DMS79 treated with DMSO at 0.1 percent for 48 hours (cell line): ENCODE measurements around the gene NLGN2.
A peak's percentile ranks its signal among the peaks of the same experiment; 100 is the strongest.

ENCODE experiments used
- DNase-seq: peaks from one replicate; lab custom pipeline; 2025; lab: John Stamatoyannopoulos, UW

Gene NLGN2

GRCh38 chr17:7414837-7415236 is 7.2 kb downstream of the NLGN2 start:
- DNase-seq: no peak

DNA sequence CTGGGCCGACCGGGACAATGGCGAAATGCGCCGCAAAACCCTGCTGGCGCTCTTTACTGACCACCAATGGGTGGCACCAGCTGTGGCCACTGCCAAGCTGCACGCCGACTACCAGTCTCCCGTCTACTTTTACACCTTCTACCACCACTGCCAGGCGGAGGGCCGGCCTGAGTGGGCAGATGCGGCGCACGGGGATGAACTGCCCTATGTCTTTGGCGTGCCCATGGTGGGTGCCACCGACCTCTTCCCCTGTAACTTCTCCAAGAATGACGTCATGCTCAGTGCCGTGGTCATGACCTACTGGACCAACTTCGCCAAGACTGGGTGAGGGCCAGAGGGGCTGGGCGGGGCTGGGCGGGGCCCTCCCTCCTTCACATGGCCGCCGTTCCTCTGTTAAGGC is 8.1 kb downstream of the NLGN2 start:
- no peak for DNase-seq

DNA sequence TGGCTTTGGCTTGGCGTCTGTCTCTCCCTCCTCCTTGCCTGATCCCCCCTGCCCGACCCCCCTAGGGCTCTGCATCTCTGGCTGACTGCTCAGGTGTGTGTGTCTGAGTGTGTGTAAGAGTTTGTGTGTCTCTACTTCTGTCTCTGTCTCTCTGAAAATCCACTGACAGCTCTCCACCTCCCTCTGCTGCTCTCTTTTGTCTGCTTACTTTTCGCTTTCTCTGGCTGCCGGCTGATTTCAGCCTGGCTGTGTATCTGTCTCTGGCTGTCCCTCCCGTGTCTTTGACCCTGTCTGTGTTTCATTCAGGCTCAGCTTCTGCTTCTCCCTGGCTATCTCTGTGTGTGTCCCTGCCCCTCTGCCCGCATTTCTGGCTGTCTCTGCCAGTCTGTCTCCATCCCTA is 8.7 kb downstream of the NLGN2 start:
- DNase-seq: no peak

DNA sequence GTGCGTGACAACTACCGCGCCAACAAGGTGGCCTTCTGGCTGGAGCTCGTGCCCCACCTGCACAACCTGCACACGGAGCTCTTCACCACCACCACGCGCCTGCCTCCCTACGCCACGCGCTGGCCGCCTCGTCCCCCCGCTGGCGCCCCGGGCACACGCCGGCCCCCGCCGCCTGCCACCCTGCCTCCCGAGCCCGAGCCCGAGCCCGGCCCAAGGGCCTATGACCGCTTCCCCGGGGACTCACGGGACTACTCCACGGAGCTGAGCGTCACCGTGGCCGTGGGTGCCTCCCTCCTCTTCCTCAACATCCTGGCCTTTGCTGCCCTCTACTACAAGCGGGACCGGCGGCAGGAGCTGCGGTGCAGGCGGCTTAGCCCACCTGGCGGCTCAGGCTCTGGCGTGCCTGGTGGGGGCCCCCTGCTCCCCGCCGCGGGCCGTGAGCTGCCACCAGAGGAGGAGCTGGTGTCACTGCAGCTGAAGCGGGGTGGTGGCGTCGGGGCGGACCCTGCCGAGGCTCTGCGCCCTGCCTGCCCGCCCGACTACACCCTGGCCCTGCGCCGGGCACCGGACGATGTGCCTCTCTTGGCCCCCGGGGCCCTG is 9.5 kb downstream of the NLGN2 start:
- no peak for DNase-seq

DNA sequence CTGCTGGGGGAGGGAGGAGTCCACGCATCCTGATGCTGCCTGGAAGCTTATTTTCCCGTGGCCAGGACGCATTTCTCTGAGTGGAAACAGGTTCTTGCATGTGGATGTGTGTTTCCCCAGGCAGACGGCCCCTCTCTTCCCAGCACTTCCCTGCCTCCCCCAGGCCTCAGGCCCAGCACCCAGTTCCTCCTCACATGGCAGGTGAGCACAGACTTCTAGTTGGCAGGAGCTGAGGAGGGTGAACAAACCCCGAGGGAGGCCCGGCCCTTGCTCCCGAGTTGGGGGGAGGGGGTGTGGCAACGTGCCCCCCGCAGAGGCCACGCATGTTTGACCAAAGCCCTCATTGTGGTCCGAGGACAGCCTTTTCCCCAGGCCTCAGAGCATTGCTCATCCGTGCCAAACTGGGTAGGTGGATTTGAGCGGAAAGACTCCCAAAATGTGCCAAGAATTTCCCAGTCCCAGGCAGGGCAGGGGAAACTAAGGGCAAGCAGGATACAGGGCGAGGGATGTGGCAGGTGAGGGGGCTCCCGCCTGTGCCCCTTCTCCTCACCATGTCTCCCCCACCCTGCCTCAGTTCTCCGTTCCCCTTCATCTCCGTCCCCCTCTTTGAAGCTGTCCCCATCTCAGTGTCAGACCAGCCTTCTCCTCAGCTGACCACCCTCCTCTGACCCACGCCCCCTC is 11.0 kb downstream of the NLGN2 start:
- DNase-seq: no peak

DNA sequence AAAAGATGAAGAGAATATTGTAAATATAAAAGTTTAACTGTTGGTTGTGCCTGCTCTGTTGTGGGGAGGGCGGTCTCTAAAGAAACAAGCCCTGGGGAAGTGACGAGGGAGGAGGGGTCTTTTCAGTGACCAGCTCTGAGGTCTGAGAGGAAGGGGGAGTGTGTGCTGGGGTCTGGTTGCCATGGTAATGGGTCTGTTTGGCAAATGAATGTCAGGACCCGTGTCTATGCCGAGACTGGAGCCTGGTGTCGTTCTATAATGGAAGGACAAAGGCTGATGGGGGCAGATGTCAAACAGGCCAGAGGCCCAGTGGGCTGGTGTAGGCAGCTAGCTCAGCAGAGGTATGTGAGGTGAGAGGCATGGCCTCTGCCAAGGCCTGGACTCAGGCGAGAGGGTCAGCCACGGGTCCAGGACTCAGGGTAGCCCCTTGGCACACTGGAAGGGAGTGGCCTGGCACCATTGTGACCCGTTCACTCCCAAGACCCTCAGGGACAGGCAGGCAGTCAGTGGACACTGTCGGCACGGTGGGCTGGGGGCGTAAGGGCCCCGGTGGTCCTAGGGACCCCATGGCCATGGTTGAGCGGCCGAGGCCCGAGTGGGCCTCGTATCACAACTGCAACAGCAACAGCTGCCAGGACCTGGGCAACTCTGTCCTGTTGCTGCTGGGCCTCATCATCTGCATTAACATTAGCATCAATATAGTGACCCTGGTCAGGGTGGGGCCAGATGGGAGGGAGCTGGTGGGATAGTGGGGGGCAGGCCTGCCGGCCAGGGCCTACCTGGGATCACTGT is 12.4 kb downstream of the NLGN2 start, which contains the start of gene SPEM1:
Gene SPEM1, plus strand, starts transcription at position 506 of the 792 bp plus-strand sequence. Its CDS starts 61 bp downstream, at position 567.
- DNase-seq: no peak

- no peak for DNase-seq
Measured at GRCh38 chr17:7421186-7421585, 13.5 kb downstream of the NLGN2 start.

GRCh38 chr17:7423679-7424078 is 16.0 kb downstream of the NLGN2 start:
- no peak for DNase-seq

- no peak for DNase-seq
Measured at GRCh38 chr17:7425316-7425715, 17.7 kb downstream of the NLGN2 start, which contains the start of gene SPEM2. Gene SPEM2 (plus strand): TSS chr17:7425616. CDS start chr17:7425689, 73 bp downstream.

DNA sequence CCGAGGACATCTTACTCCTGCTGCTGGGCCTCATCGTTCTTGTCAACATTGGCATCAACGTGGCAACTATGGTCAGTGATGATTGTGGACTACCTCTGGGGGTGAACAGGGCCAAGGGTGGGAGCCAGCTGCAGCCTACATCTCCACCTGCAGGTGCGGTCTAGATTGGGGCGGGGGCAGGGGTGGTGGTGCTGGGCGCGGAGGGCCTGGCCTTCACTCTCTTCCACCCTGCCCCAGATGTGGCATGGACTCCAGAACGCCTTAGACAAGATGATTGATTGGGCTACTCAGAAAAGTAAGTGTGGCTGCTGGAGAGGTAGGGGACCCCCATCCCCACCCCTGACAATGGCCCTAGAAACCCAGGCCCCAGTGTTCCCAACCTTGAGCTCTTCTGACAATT is 18.1 kb downstream of the NLGN2 start:
- no peak for DNase-seq

DNA sequence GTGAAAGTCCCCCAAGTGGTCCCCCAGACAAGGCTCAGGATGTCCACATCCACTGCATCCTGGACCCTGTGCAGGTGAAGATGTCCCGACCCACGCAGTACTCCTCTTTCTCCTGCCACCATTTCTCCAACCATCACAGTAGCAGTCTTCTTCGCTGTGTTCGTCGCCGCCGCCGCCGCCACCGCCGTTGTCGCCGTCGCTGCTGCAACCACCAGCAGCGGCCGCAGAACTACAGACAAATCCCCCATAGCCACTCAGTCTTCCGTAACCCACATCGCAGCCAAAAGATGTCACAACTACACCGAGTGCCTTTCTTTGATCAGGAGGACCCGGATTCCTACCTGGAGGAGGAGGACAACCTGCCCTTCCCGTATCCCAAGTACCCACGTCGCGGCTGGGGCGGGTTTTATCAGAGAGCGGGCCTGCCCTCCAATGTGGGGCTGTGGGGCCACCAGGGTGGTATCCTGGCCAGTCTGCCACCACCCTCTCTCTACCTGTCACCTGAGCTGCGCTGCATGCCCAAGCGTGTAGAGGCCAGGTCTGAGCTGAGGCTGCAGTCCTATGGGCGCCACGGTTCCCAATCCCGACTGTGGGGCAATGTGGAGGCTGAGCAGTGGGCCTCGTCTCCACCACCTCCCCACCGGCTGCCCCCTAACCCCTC is 18.7 kb downstream of the NLGN2 start:
- no peak for DNase-seq

GRCh38 chr17:7426896-7427489 is 19.3 kb downstream of the NLGN2 start:
- no peak for DNase-seq

GRCh38 chr17:7427549-7427948 is 19.9 kb downstream of the NLGN2 start:
- DNase-seq: no peak

GRCh38 chr17:7428557-7428956 is 20.9 kb downstream of the NLGN2 start, which contains the start of gene SPEM3:
Gene SPEM3 (plus strand): TSS chr17:7428857. CDS start chr17:7428903, 46 bp downstream.
- no peak for DNase-seq

DNA sequence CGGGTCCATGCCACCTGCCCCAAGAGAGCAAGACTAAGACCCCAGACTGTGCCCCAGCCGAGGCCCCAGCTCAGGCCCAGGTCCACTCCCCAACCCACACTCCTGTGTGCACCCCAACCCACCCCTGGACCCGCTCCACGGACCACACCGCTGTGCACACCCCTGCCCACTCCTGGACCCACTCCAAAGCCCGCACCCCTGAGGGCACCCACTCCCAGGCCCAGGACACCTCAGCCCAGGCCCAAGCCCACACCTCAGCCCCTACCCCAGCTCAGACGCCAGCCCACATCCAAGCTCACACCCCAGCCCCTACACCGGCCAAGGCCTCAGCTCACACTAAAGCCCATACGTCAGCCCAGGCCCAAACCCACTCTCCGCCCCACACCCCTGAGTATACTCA is 22.1 kb downstream of the NLGN2 start:
- no peak for DNase-seq

GRCh38 chr17:7431231-7431630 is 23.6 kb downstream of the NLGN2 start:
- DNase-seq: no peak

DNA sequence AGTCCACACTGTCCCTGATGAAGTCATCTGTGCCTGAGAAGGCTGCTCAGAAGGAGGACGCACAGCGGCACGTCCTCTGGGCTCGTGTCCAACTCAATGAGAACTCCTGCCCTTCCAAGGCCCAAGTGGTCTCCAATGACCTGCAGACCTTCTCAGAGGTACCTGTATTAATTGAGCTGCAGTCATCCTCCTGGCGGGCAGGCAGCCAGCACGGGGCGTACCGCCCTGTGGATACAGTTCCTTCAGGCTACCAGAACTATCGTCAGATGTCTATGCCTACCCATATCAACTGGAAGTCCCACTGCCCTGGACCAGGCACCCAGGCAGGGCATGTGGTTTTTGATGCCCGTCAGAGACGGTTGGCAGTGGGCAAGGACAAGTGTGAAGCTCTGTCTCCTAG is 24.7 kb downstream of the NLGN2 start:
- no peak for DNase-seq

DNA sequence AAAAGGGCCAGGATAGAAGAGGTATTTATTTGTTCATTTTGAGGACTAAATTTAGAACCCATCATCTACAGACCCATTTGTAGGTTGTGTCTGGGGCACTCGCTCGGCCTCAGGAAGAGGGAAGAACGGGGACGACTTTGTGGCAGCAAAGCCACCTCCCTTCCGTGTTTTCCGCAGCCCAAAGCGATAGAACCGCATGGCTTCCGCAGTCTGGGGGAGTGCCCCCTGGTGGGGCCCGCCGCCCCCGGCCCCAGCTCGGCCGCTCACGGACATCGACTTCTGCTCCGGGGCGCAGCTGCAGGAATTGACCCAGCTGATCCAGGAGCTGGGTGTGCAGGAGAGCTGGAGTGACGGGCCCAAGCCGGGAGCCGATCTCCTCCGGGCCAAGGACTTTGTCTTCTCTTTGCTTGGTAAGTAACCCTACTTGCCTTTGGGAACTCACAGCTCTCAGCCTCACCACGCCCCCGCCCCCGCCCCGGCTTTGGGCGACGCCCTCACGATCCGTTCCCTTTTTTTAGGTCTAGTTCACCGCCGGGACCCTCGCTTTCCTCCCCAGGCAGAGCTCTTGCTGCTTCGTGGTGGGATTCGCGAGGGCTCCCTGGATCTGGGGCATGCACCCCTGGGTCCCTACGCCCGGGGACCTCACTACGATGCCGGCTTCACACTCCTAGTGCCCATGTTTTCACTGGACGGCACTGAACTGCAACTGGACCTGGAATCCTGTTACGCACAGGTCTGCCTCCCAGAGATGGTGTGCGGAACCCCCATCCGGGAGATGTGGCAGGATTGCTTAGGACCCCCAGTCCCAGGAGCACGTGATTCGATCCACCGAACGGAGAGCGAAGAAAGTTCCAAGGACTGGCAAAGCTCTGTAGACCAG is 28.3 kb downstream of the NLGN2 start:
- DNase-seq: peak; percentile 19

DNA sequence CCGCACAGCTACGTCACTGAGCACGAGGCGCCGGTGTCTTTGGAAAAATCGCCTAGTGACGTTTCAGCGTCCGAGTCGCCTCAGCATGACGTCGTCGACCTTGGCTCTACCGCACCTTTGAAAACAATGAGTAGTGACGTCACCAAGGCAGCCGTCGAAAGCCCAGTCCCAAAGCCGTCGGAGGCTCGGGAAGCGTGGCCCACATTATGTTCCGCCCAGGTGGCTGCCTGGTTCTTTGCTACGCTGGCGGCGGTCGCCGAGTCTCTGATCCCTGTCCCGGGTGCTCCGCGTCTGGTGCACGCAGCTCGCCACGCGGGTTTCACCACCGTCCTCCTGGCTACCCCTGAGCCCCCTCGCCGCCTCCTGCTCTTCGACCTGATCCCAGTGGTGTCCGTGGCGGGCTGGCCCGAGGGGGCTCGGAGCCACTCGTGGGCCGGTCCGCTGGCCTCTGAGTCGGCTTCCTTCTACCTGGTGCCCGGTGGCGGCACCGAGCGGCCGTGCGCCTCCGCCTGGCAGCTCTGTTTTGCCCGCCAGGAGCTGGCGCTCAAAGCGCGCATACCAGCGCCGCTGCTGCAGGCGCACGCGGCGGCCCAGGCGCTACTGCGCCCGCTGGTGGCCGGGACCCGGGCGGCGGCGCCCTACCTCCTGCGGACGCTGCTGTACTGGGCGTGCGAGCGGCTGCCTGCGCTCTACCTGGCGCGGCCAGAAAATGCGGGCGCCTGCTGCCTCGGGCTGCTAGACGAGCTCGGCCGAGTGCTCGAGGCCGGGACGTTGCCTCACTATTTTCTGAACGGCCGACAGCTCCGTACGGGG is 29.1 kb downstream of the NLGN2 start:
- peak; percentile 59 for DNase-seq

DNA sequence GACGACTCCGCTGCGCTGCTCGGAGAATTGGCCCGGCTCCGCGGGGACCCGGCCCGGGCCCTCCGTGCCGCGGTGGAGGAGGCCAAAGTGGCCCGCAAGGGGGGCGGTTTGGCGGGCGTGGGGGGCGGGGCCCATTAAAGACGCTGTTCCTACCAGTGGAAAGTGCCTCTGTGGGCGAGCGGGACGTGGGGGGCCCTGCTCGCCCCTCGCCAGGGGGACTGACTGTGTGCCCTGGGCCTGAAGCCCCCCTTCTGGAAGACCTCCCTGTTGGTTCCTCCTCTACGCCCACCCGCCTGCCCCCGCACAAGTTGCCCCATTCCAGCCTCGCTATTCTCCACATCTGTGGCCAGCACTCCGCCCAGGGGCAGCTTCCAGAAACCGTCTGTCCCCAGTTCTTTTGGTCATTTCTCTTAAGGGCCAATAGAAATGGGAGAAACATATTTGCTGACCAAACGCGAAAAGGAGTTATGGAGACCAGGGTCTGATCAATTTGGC is 29.8 kb downstream of the NLGN2 start:
- DNase-seq: no peak
